NB4 (cell line): ENCODE data around the gene ASCL3.

Source experiments
- CTCF ChIP-seq: IDR thresholded peaks from one replicate; pipeline ENCODE4 v1.5.1; 2012; ENCODE audit warnings: low read depth, low read length
- TF ChIP-seq, protein P1 (sequence below): IDR thresholded peaks from 2 replicates; pipeline ENCODE4 v1.6.1; 2011; ENCODE audit warnings: low read depth, low read length

GRCh38 chr11:8928981-8929615, 13.7 kb downstream of the ASCL3 start:
- TF ChIP-seq, protein P1, sequence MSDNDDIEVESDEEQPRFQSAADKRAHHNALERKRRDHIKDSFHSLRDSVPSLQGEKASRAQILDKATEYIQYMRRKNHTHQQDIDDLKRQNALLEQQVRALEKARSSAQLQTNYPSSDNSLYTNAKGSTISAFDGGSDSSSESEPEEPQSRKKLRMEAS: no peak
- no peak for TF ChIP-seq CTCF
